ENCODE measurements around the gene ANK2.

The ANK2 gene

GRCh38 chr4:113103556-113103955 is 54.1 kb downstream of the ANK2 start:
- H3K9me2 ChIP-seq (replicated peaks; ENCODE audit: insufficient read depth, low read length) = no peaks in the 10 kb centered on the region
- H3F3A ChIP-seq (ENCODE audit: insufficient read depth) = no peaks in the 10 kb centered on the region
- no peaks in the 10 kb centered on the region for H4K20me1 ChIP-seq (ENCODE audit: low read depth, low read length)
- TF ChIP-seq CTCF (IDR thresholded peaks at IDR 0.05; ENCODE audit: insufficient read depth, low read length, poor library complexity, severe bottlenecking) (no peak), EZH2phosphoT487 (conservative IDR thresholded peaks at IDR 0.05; ENCODE audit: low read length) (no peak)
- no peaks in the 10 kb centered on the region for H3K79me2 ChIP-seq (ENCODE audit: insufficient read depth, low read length)
- no peak overlapping the region for H3K4me3 ChIP-seq (ENCODE audit: insufficient read depth, low read length, poor library complexity, severe bottlenecking)
- no peak overlapping the region for H2AFZ ChIP-seq (ENCODE audit: low read depth, low read length, severe bottlenecking)
- H3K4me2 ChIP-seq (ENCODE audit: low read depth, low read length, poor library complexity, severe bottlenecking) = no peak overlapping the region
- no peaks in the 10 kb centered on the region for H3K9me3 ChIP-seq (ENCODE audit: insufficient read depth, low read length)
- no peak overlapping the region for H3K27ac ChIP-seq (ENCODE audit: low read depth, low read length)
- no peaks in the 10 kb centered on the region for H3K36me3 ChIP-seq (ENCODE audit: low read length)
- no peak overlapping the region for H3K9ac ChIP-seq (ENCODE audit: low read length)
- H3K27me3 ChIP-seq (ENCODE audit: low read length) = no peaks in the 10 kb centered on the region

GRCh38 chr4:113106108-113106507 is 56.7 kb downstream of the ANK2 start:
- no peaks in the 10 kb centered on the region for H4K20me1 ChIP-seq (ENCODE audit: low read depth, low read length)
- no peak overlapping the region for H3K27ac ChIP-seq (ENCODE audit: low read depth, low read length)
- no peak overlapping the region for H3K9ac ChIP-seq (ENCODE audit: low read length)
- no peaks in the 10 kb centered on the region for H3K36me3 ChIP-seq (ENCODE audit: low read length)
- H3K4me3 ChIP-seq (ENCODE audit: insufficient read depth, low read length, poor library complexity, severe bottlenecking) = no peak overlapping the region
- no peaks in the 10 kb centered on the region for H3F3A ChIP-seq (ENCODE audit: insufficient read depth)
- no peaks in the 10 kb centered on the region for H3K9me2 ChIP-seq (replicated peaks; ENCODE audit: insufficient read depth, low read length)
- no peaks in the 10 kb centered on the region for H3K79me2 ChIP-seq (ENCODE audit: insufficient read depth, low read length)
- H3K27me3 ChIP-seq (ENCODE audit: low read length) = no peaks in the 10 kb centered on the region
- no peak overlapping the region for H3K4me2 ChIP-seq (ENCODE audit: low read depth, low read length, poor library complexity, severe bottlenecking)
- no peak overlapping the region for H2AFZ ChIP-seq (ENCODE audit: low read depth, low read length, severe bottlenecking)
- no peak for TF ChIP-seq CTCF (IDR thresholded peaks at IDR 0.05; ENCODE audit: insufficient read depth, low read length, poor library complexity, severe bottlenecking)
- no peak for TF ChIP-seq EZH2phosphoT487 (conservative IDR thresholded peaks at IDR 0.05; ENCODE audit: low read length)
- H3K9me3 ChIP-seq (ENCODE audit: insufficient read depth, low read length) = no peaks in the 10 kb centered on the region

GRCh38 chr4:113109106-113109718 is 59.8 kb downstream of the ANK2 start:
- TF ChIP-seq EZH2phosphoT487 (conservative IDR thresholded peaks at IDR 0.05; ENCODE audit: low read length) = no peak
- TF ChIP-seq CTCF (IDR thresholded peaks at IDR 0.05; ENCODE audit: insufficient read depth, low read length, poor library complexity, severe bottlenecking) = no peak
- Histone ChIP-seq H3K9me2 (replicated peaks; ENCODE audit: insufficient read depth, low read length) (no peaks in the 10 kb centered on the region), H3K9ac (ENCODE audit: low read length) (no peak overlapping the region)

More at GRCh38 chr4:113109106-113109718, 59.8 kb downstream of the ANK2 start:
- no peaks in the 10 kb centered on the region for H3F3A ChIP-seq (ENCODE audit: insufficient read depth)
- no peaks in the 10 kb centered on the region for H3K36me3 ChIP-seq (ENCODE audit: low read length)
- no peaks in the 10 kb centered on the region for H3K79me2 ChIP-seq (ENCODE audit: insufficient read depth, low read length)
- H3K27ac ChIP-seq (ENCODE audit: low read depth, low read length) = no peak overlapping the region
- H3K4me2 ChIP-seq (ENCODE audit: low read depth, low read length, poor library complexity, severe bottlenecking) = no peak overlapping the region
- H2AFZ ChIP-seq (ENCODE audit: low read depth, low read length, severe bottlenecking) = no peak overlapping the region
- no peaks in the 10 kb centered on the region for H4K20me1 ChIP-seq (ENCODE audit: low read depth, low read length)
- H3K4me3 ChIP-seq (ENCODE audit: insufficient read depth, low read length, poor library complexity, severe bottlenecking) = no peak overlapping the region
- no peaks in the 10 kb centered on the region for H3K9me3 ChIP-seq (ENCODE audit: insufficient read depth, low read length)
- no peaks in the 10 kb centered on the region for H3K27me3 ChIP-seq (ENCODE audit: low read length)

All from SU-DHL-6 (cell line).